HG03045 (cell line): ENCODE results near the gene MAP1LC3A.
A peak's percentile ranks its signal among the peaks of the same experiment; 100 is the strongest.
"Not testable (repeated sequence)": the region's sequence is repeated elsewhere in the genome, so short reads cannot be mapped to it uniquely, and the experiment has no call there.

Source experiments
- ATAC-seq: cut with Tn5 transposase; IDR thresholded peaks from one replicate; pipeline ENCODE4 v1.9.1; 2021; ENCODE audit warnings: mild to moderate bottlenecking, moderate library complexity; ENCODE audit not compliant: unreplicated experiment

Gene MAP1LC3A

GRCh38 chr20:34558320-34559218, at the start of gene MAP1LC3A:
Gene MAP1LC3A (plus strand): TSS chr20:34558718. CDS start chr20:34558869, 151 bp downstream.
- ATAC-seq = peak; percentile 55

- no peak for ATAC-seq
These were observed 47.9 kb upstream of the MAP1LC3A start for GRCh38 chr20:34510575-34510974.

- no peak for ATAC-seq
These were observed 46.6 kb upstream of the MAP1LC3A start for GRCh38 chr20:34511891-34512265.

- ATAC-seq = no peak
These were observed 46.1 kb upstream of the MAP1LC3A start for GRCh38 chr20:34512266-34512954.

- no peak for ATAC-seq
These were observed 45.5 kb upstream of the MAP1LC3A start for GRCh38 chr20:34512955-34513419.

GRCh38 chr20:34514034-34514433, 44.5 kb upstream of the MAP1LC3A start:
- not testable (repeated sequence) for ATAC-seq

- ATAC-seq = no peak
These were observed 43.5 kb upstream of the MAP1LC3A start for GRCh38 chr20:34514897-34515483.

GRCh38 chr20:34515484-34516246, 42.9 kb upstream of the MAP1LC3A start:
- peak; percentile 45 for ATAC-seq

- peak; percentile 78 for ATAC-seq
These were observed 42.0 kb upstream of the MAP1LC3A start, which contains the start of gene DYNLRB1 for GRCh38 chr20:34516247-34517113. Gene DYNLRB1 (plus strand): TSS chr20:34516422. CDS start chr20:34516459, 37 bp downstream.

GRCh38 chr20:34517114-34517505, 41.4 kb upstream of the MAP1LC3A start:
- ATAC-seq = no peak

GRCh38 chr20:34518863-34519262, 39.7 kb upstream of the MAP1LC3A start:
- not testable (repeated sequence) for ATAC-seq

- not testable (repeated sequence) for ATAC-seq
These were observed 38.7 kb upstream of the MAP1LC3A start for GRCh38 chr20:34519841-34520240.

GRCh38 chr20:34522969-34523871, 35.3 kb upstream of the MAP1LC3A start:
- no peak for ATAC-seq

- no peak for ATAC-seq
These were observed 34.1 kb upstream of the MAP1LC3A start for GRCh38 chr20:34524426-34524825.

GRCh38 chr20:34525342-34525708, 33.2 kb upstream of the MAP1LC3A start:
- no peak for ATAC-seq

- no peak for ATAC-seq
These were observed 32.7 kb upstream of the MAP1LC3A start for GRCh38 chr20:34525709-34526416.

GRCh38 chr20:34526466-34526865, 32.1 kb upstream of the MAP1LC3A start:
- ATAC-seq = no peak

GRCh38 chr20:34527016-34527415, 31.5 kb upstream of the MAP1LC3A start:
- ATAC-seq = no peak
